Breast epithelium (tissue), 3 donors: ENCODE measurements around the gene DPP3.

ENCODE experiments used
- CTCF ChIP-seq, 3 donors: fragments of 450-650 bp; IDR thresholded peaks; one replicate each; pipeline ENCODE4 v1.5.1; 2016 to 2017; ENCODE audit warnings: antibody characterized with exemption in 3 of 3, mild to moderate bottlenecking in 3 of 3, moderate library complexity in 3 of 3
- POLR2AphosphoS5 ChIP-seq, 3 donors: sonication (generic); formaldehyde crosslinking; IDR thresholded peaks; one replicate each; pipeline ENCODE4 v1.6.1; 2017; ENCODE audit warnings: antibody characterized with exemption in 3 of 3

- TF ChIP-seq CTCF (IDR thresholded peaks at IDR 0.05) (no peak), POLR2AphosphoS5 (IDR thresholded peaks at IDR 0.05) (no peak)
Measured at GRCh38 chr11:66549696-66550095, 69.5 kb downstream of the DPP3 start.
